Stimulated activated CD4-positive, alpha-beta T cell treated with anti-CD3 and anti-CD28 coated beads, Interleukin-2, amount 100 ng/mL, for 24 hours (primary cell): ENCODE results near the gene PTK6.

ENCODE experiments used
- DNase-seq, 2 donors: peaks; one replicate each; pipeline ENCODE4 v3.0.0-alpha.2; 2020

PTK6 gene

DNA sequence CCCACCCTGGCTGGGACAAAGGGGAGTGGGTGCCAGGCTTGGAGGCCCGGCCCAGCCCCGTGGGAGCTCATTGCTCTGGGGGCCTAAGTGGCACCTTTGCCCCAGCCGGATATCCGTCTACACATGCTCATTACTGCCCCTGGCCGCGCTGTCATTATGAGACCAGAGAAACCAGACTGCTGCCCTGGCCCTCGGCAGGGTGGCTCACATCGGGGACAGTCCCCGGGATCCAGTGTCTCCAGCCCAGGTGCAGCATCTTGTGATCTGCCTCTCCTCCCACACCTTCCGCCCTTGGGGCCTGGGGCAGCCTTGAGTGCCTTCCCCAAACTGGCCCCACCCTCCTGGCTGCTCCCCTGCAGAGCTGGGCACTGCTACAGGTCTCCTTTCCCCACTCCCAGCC lies 5.5 kb upstream of the PTK6 start:
- DNase-seq, result no peak

- no peak for DNase-seq
These were observed 4.9 kb upstream of the PTK6 start for GRCh38 chr20:63542031-63542559.

DNA sequence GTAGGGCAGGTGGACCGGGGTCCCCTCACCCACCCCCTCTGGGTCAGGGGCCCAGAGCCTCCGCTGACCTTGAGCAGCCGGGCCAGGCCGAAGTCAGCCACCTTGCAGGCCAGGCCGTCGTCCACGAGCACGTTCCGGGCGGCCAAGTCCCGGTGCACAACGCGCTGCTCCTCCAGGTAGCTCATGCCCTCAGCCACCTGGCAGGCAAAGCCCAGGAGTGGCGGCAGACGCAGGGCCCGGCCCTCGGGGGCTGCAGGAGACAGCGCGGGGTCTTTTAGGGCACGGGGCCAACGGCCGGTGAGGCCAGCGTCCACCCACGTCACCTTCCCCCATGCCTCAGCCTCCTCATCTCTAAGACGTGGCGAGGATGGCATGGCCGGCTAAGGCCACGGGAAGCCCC lies 4.2 kb upstream of the PTK6 start:
- no peak for DNase-seq

DNA sequence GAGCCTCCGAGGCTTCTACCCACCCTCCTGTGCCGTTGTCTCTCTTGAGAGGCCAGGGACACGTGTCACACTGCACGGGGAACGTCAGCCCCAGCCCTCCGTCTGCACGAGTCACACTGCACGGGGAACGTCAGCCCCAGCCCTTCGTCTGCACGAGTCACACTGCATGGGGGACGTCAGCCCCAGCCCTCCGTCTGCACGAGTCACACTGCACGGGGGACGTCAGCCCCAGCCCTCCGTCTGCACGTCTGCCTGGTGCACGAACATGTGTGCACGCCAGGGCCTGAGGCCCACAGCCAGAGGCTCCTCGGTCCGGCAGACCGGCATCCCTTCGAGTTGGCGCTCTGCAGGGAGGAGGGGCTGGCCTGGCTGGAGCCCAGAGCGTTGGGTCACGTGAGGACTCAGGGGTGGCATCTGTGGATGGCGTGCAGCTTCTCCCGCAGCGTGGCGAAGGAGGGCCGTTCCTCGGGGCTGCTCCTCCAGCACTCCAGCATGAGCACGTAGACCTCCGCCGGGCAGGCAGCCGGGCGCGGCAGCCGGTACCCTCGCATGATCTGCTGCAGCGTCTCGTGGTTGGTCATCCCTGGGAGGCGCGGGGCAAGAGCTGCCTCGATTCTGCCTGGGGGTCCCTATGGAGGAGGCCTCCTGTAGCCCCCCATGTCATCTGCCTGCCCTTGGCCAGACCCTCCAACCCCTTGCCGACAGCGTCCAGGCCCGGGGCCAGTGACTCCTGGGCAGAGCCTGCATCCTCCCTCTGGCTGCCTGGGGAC lies 3.4 kb upstream of the PTK6 start:
- DNase-seq, result no peak

DNA sequence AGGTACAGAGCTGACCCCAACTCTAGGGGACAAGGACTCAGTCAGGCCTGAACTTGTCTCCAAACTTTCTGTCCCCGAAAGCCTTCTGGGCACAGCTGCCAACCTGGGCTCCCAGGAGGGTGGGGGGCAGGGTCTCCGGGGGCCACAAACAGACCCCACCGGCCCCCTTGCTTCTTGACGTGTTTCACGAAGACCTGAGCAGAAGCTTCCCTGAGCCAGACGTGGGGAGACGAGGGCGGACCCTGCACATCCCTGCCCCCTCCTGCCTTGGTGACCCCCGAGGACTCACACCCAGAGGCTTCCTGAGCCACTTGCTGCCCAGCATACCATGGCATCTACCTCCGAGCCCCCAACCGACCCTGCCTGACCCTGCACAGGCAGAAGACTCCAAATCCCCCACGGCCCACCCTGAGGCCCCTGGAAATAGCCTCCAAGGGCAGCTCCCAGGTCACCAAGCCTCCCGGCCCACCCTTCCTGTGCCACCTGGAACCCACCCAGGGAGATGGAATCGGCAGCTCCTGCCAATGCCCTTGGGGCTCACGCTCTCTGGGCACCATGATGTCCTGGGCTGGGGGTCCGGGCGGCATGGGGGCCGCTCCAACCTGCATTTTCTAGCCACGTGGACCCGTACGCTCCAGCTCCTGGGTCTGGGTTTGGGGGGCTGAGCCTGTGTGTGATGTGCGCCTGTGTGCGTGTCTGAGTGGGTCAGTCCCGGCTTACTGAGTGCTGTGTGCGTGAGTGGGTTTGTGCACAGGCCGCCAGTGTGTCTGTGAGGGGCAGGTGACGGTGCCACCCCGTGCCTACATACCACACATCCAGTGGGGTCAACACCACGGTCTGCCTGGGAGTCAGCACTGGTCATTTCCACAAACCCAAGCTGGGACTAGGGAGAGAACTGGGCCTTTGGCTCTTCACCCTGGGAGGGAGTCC lies 2.5 kb upstream of the PTK6 start:
- DNase-seq, result no peak

- no peak for DNase-seq
These were observed 1.9 kb upstream of the PTK6 start for GRCh38 chr20:63539092-63539430.

- no peak for DNase-seq
These were observed 1.3 kb upstream of the PTK6 start for GRCh38 chr20:63538204-63539091.

- DNase-seq, result peak; percentile 95
These were observed 488 bp upstream of the PTK6 start for GRCh38 chr20:63537525-63538203.

- DNase-seq, result no peak
These were observed 767 bp downstream of the PTK6 start for GRCh38 chr20:63536241-63536977.

DNA sequence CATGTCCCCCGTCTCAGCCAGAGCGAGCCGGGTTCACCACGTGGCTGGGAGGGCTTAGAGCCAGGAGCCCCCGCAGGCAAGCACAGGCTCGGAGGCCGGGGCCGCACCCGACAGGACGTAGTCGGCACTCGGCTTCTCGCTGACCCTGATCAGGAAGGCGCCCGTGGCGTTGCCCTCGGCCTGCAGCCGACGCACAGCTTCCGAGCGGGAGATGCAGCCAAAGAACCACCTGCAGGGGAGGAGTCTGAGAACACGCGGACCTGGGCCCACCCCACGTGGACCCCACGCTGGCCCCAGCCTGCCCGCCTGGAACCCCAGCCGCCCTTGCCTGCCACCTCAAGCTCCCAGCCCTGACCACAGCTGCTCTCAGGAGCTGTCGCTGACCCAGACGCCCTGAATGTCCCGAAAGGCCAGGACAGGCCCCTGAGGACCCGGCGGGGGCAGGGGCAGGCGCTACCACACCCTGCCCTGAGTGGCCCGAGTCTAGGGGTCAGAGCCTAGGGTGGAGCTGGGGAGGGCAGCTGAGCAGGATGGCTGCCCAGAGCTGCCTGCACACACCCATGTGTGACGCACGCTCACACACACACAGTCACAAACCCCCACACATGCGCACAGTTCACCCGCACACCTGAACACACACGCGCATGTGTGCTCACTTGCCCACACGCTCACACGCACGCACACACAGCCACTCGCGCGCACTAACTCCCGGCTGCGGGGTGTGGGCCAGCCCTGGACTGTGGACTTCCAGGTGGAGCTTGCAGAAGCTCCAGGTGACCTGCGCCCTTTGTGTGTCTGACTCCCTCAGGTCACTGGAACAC lies 2.1 kb downstream of the PTK6 start:
- DNase-seq, result no peak

DNA sequence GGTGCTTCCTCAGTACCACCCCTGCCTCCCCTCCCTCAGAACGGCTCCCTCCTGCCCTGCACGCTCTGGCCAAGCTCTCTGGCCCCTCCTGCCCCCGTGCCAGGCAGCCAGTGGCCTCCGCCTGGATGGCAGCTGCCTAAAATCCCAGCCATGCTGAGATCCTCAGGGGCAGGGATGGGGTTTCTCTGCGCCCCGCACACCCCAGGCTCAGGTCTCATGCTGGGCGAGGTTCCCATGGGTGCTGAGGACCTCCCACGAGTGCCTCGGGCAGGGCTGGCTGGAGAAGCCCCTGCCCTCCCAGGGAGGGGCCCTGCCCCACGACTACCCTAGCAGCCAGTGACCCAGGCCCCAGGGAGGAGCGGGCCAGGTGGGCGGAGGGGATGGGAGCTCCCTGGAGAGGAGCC lies 2.7 kb downstream of the PTK6 start:
- DNase-seq, result no peak

DNA sequence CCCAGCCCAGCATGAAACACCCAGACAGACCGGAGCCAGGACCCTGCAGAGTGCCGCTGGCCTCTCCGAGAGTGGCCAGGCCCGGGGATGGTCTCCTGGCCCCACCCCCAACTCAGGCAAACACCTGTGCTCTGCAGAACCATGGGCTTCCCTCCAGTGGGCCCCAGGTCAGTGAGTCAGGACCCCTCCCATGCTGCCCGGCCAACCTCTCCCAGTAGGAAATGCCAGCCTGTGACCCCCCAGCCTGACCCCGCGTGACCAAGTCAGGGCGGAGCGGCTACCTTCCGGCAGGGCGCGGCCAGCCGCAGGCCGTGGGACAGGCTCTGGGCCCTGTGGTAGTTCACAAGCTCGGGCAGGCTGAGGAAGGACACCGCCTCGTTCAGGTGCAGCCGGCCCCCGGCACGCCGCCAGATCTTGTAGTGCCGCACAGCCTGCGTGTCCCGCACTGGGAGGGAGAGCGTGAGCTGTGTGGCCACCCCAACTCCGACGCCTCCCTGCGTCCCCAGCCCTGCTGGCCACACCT lies 3.2 kb downstream of the PTK6 start:
- DNase-seq, result no peak

DNA sequence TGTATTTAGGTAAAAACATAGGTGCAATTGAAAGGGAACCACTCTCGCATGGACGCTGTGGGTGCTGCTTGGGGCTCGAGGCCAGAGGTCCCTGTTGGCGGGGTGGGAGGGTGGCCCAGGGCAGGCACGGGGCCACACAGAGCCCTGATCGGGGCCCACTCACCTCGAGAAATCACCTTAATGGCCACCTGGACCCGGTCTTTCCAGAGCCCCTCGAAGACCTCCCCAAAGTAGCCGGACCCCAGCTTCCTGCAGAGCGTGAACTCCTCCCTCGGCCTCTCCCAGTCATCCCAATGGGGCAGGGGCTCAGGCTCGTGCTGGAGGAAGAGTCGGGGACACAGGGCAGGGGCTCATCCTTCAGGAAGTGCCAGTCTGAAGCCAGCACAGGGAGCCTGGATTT lies 3.8 kb downstream of the PTK6 start:
- DNase-seq, result no peak

- no peak for DNase-seq
These were observed 4.7 kb downstream of the PTK6 start for GRCh38 chr20:63532449-63532971.

- DNase-seq, result no peak
These were observed 5.3 kb downstream of the PTK6 start for GRCh38 chr20:63531686-63532448.

- DNase-seq, result no peak
These were observed 6.4 kb downstream of the PTK6 start for GRCh38 chr20:63530788-63531160.

GRCh38 chr20:63529861-63530787 lies 7.1 kb downstream of the PTK6 start:
- DNase-seq, result no peak

- DNase-seq, result no peak
These were observed 7.9 kb downstream of the PTK6 start for GRCh38 chr20:63529180-63529860.
